ENCODE results near the gene COPZ2. TPM values are rescaled to one million over a fixed set of nuclear protein-coding genes. Genes with fewer than 3 reads are reported as not detected.

Gene COPZ2
- total RNA-seq, 1 donor from 2014 or later: 50.6 TPM

GRCh38 chr17:48054238-48055185, 16.9 kb upstream of the COPZ2 start:
- Histone ChIP-seq H3K9me3 (replicated peaks) (no peaks in the 10 kb centered on the region), H3K4me3 (peak overlapping the region; percentile 76), H3K27me3 (ENCODE audit: low read depth) (no peaks in the 10 kb centered on the region), H3K27ac (replicated peaks) (peak overlapping the region; percentile 97), H3K4me1 (peaks cover 100% of the 10 kb centered on the region), H3K36me3 (peaks cover 54% of the 10 kb centered on the region)
- DNase-seq: peak; percentile 76
- TF ChIP-seq CTCF (IDR thresholded peaks at IDR 0.05; ENCODE audit: borderline replicate concordance): no peak
- intact Hi-C loops (cut with micrococcal nuclease): no loop called here

- H3K4me3 ChIP-seq: peak overlapping the region; percentile 76
Observed at GRCh38 chr17:48053758-48054237, 16.2 kb upstream of the COPZ2 start.

GRCh38 chr17:48052956-48053757, 15.6 kb upstream of the COPZ2 start:
- peaks cover 41% of the 10 kb centered on the region for H3K36me3 ChIP-seq
- no peaks in the 10 kb centered on the region for H3K27me3 ChIP-seq (ENCODE audit: low read depth)
- H3K4me1 ChIP-seq: peaks cover 96% of the 10 kb centered on the region
- intact Hi-C loops (cut with micrococcal nuclease): no loop called here
- peak; percentile 89 for DNase-seq
- H3K4me3 ChIP-seq: peak overlapping the region; percentile 76
- peak overlapping the region; percentile 97 for H3K27ac ChIP-seq (replicated peaks)
- no peak for TF ChIP-seq CTCF (IDR thresholded peaks at IDR 0.05; ENCODE audit: borderline replicate concordance)
- H3K9me3 ChIP-seq (replicated peaks): no peaks in the 10 kb centered on the region

More at GRCh38 chr17:48053758-48054237, 16.2 kb upstream of the COPZ2 start:
- TF ChIP-seq CTCF (IDR thresholded peaks at IDR 0.05; ENCODE audit: borderline replicate concordance): no peak
- Histone ChIP-seq H3K36me3 (peaks cover 47% of the 10 kb centered on the region), H3K27ac (replicated peaks) (peak overlapping the region; percentile 97), H3K27me3 (ENCODE audit: low read depth) (no peaks in the 10 kb centered on the region), H3K9me3 (replicated peaks) (no peaks in the 10 kb centered on the region), H3K4me1 (peaks cover 100% of the 10 kb centered on the region)
- intact Hi-C loops (cut with micrococcal nuclease): no loop called here
- no peak for DNase-seq

- H3K4me1 ChIP-seq: peaks cover 90% of the 10 kb centered on the region
- H3K4me3 ChIP-seq: peak overlapping the region; percentile 76
- H3K27ac ChIP-seq (replicated peaks): peak overlapping the region; percentile 97
- H3K36me3 ChIP-seq: peaks cover 28% of the 10 kb centered on the region
- intact Hi-C loops (cut with micrococcal nuclease): no loop called here
- no peaks in the 10 kb centered on the region for H3K27me3 ChIP-seq (ENCODE audit: low read depth)
- H3K9me3 ChIP-seq (replicated peaks): no peaks in the 10 kb centered on the region
- DNase-seq: peak; percentile 74
- peak; percentile 46 for TF ChIP-seq CTCF (IDR thresholded peaks at IDR 0.05; ENCODE audit: borderline replicate concordance)
Observed at GRCh38 chr17:48051706-48052486, 14.3 kb upstream of the COPZ2 start.

- H3K4me3 ChIP-seq: peak overlapping the region; percentile 76
- no peaks in the 10 kb centered on the region for H3K9me3 ChIP-seq (replicated peaks)
- H3K36me3 ChIP-seq: peaks cover 22% of the 10 kb centered on the region
- H3K27me3 ChIP-seq (ENCODE audit: low read depth): no peaks in the 10 kb centered on the region
- no peak for TF ChIP-seq CTCF (IDR thresholded peaks at IDR 0.05; ENCODE audit: borderline replicate concordance)
- intact Hi-C loops (cut with micrococcal nuclease): no loop called here
- H3K4me1 ChIP-seq: peaks cover 90% of the 10 kb centered on the region
- peak overlapping the region; percentile 97 for H3K27ac ChIP-seq (replicated peaks)
- no peak for DNase-seq
Observed at GRCh38 chr17:48051283-48051682, 13.7 kb upstream of the COPZ2 start.

All from left ventricle myocardium inferior (tissue), 1 donor.